Activated T-helper 1 cell treated with anti-CD3 and anti-CD28 coated beads, Interleukin-12 subunit alpha, Interleukin-12 subunit beta, Interleukin-2, Interleukin-4 antibody, amounts not matched to agents 30 ng/mL and 10 ng/mL and 1 ng/mL, durations not matched to agents 14 hours and 24 hours and 36 hours (primary cell): Measurements from ENCODE around the gene ATP6V1G1. TPM values are rescaled to one million over a fixed set of nuclear protein-coding genes. Genes with fewer than 3 reads are reported as not detected.
"Not testable (repeated sequence)": the region's sequence is repeated elsewhere in the genome, so short reads cannot be mapped to it uniquely, and the experiment has no call there.

Experiments
- DNase-seq: peaks from one replicate; pipeline ENCODE4 v3.0.0; 2021; ENCODE audit warnings: low spot score
- H3K27ac Mint-ChIP-seq: one replicate; pipeline ENCODE4 v1.8.0; 2021; ENCODE audit warnings: mild to moderate bottlenecking, mixed read lengths
- H3K27me3 Mint-ChIP-seq: one replicate; pipeline ENCODE4 v1.8.0; 2022; ENCODE audit warnings: mild to moderate bottlenecking, moderate library complexity, mixed read lengths; ENCODE audit not compliant: insufficient read depth
- H3K36me3 Mint-ChIP-seq: one replicate; pipeline ENCODE4 v1.8.0; 2021; ENCODE audit warnings: low read depth, mixed read lengths
- H3K4me1 Mint-ChIP-seq: one replicate; pipeline ENCODE4 v1.8.0; 2021; ENCODE audit warnings: low read depth, mixed read lengths
- H3K4me3 Mint-ChIP-seq: one replicate; pipeline ENCODE4 v1.8.0; 2021; ENCODE audit warnings: mild to moderate bottlenecking, moderate library complexity, mixed read lengths
- H3K9me3 Mint-ChIP-seq: one replicate; pipeline ENCODE4 v1.8.0; 2021; ENCODE audit warnings: mixed read lengths
- intact Hi-C: fragments of 100-400 bp; cut with micrococcal nuclease; formaldehyde crosslinking; loops from one replicate; pipeline ENCODE4 v1.15.1; 2024
- total RNA-seq: library from RNA; stranded (reverse); gene quantifications from 2 replicates; pipeline ENCODE4 v1.2.3, GENCODE V29; 2022

The ATP6V1G1 gene
- total RNA-seq, 1 donor from 2014 or later: 57.2 TPM

- Mint-ChIP-seq H3K4me3 (peak overlapping the region; percentile 97), H3K27ac (peak overlapping the region; percentile 97), H3K36me3 (peaks cover 24% of the 10 kb centered on the region), H3K27me3 (peaks cover 6% of the 10 kb centered on the region), H3K4me1 (peaks cover 57% of the 10 kb centered on the region), H3K9me3 (no peaks in the 10 kb centered on the region)
- no peak for DNase-seq
- intact Hi-C loops: loop anchor here (5.0 kb wide), 3 partner anchors 108 to 1367 kb away; partner anchors contain the start of genes FKBP15 and SLC31A1
Measured at GRCh38 chr9:114588651-114589526, 1.3 kb downstream of the ATP6V1G1 start.

DNA sequence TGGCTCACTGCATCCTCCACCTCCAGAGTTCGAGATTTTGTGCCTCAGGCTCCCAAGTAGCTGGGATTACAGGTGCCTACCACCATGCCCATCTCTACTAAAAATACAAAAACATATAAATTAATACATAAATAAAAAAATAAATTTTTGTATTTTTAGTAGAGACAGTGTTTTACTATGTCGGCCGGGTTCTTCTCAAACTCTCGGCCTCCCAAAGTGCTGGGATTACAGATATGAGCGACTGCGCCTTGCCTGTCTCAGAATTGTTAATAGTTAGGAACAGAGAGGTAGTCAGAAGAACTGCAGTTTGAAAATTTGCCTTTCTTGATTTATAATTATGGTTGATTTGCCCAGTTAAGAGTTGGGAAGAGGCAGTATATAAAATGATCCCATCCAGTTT is 2.8 kb downstream of the ATP6V1G1 start:
- Mint-ChIP-seq H3K4me1 (peaks cover 59% of the 10 kb centered on the region), H3K27ac (peak overlapping the region; percentile 45), H3K9me3 (no peaks in the 10 kb centered on the region), H3K27me3 (peaks cover 6% of the 10 kb centered on the region), H3K36me3 (peaks cover 33% of the 10 kb centered on the region), H3K4me3 (no peak overlapping the region)
- intact Hi-C loops: no loop called here
- DNase-seq: no peak

- H3K27ac Mint-ChIP-seq: peak overlapping the region; percentile 85
- peak overlapping the region; percentile 76 for H3K4me3 Mint-ChIP-seq
- H3K36me3 Mint-ChIP-seq: peaks cover 38% of the 10 kb centered on the region
- intact Hi-C loops: no loop called here
- H3K27me3 Mint-ChIP-seq: no peaks in the 10 kb centered on the region
- H3K9me3 Mint-ChIP-seq: no peaks in the 10 kb centered on the region
- peaks cover 67% of the 10 kb centered on the region for H3K4me1 Mint-ChIP-seq
- DNase-seq: no peak
Measured at GRCh38 chr9:114591291-114591787, 3.8 kb downstream of the ATP6V1G1 start.

DNA sequence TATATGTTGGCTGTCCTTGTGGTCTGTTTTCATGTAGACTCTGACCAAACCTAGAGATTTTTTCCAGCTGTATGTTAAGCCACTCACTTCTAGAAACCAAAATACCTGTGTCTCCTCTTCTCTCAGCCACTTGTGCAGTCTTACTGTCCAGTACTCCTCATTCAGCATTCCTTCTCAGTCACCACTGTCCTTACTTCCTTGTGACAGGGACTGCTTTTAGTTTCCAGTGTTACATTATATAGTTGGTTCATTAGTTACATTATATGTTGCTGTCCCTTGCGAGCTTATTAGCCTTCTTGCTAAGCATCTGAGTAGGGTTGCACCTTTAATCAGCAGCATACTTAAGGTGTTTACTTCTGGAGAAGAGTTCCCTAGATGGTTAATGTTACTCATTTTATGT is 4.3 kb downstream of the ATP6V1G1 start:
- no peak for DNase-seq
- intact Hi-C loops: loop anchor here (1.0 kb wide), 3 partner anchors 19 to 105 kb away; partner anchors contain the start of gene TMEM268
- Mint-ChIP-seq H3K4me3 (peak overlapping the region; percentile 76), H3K27ac (peak overlapping the region; percentile 85), H3K27me3 (no peaks in the 10 kb centered on the region), H3K36me3 (peaks cover 42% of the 10 kb centered on the region), H3K9me3 (no peaks in the 10 kb centered on the region), H3K4me1 (peaks cover 71% of the 10 kb centered on the region)

DNA sequence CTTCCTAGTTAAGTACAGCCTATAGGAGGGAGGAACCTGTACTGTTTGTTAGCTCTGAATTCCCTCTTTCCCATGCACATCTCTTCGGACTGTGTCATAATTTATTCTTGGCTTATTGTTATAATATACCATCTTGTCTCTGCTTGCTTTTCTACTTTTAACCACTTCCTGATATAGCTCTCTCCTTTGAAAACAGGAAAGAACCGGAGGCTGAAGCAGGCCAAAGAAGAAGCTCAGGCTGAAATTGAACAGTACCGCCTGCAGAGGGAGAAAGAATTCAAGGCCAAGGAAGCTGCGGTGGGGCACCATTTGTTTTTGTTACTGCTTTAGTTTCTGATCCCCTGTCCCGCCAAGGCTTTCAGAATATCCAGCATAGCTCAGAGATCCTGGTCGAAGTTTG is 4.8 kb downstream of the ATP6V1G1 start:
- peak overlapping the region; percentile 76 for H3K4me3 Mint-ChIP-seq
- H3K4me1 Mint-ChIP-seq: peaks cover 66% of the 10 kb centered on the region
- peak overlapping the region; percentile 85 for H3K27ac Mint-ChIP-seq
- intact Hi-C loops: loop anchor here (1.0 kb wide), 3 partner anchors 19 to 105 kb away; partner anchors contain the start of gene TMEM268
- peak; percentile 58 for DNase-seq
- no peaks in the 10 kb centered on the region for H3K27me3 Mint-ChIP-seq
- no peaks in the 10 kb centered on the region for H3K9me3 Mint-ChIP-seq
- peaks cover 46% of the 10 kb centered on the region for H3K36me3 Mint-ChIP-seq

DNA sequence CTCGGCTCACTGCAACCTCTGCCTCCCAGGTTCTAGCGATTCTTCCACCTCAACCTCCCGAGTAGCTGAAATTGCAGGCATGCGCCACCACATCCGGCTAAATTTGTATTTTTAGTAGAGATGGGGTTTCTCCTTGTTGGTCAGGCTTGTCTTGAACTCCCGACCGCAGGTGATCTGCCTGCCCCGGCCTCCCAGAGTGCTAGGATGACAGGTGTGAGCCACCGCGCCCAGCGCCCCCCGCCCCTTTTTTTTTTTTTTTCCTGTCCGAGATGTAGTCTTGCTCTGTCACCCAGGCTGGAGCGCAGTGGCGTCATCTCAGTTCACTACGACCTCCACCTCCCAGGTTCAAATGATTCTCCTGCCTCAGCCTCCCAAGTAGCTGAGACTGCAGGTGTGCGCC is 6.6 kb downstream of the ATP6V1G1 start:
- H3K27ac Mint-ChIP-seq: no peak overlapping the region
- peaks cover 52% of the 10 kb centered on the region for H3K36me3 Mint-ChIP-seq
- no peak for DNase-seq
- H3K4me3 Mint-ChIP-seq: no peak overlapping the region
- no peaks in the 10 kb centered on the region for H3K9me3 Mint-ChIP-seq
- H3K27me3 Mint-ChIP-seq: no peaks in the 10 kb centered on the region
- intact Hi-C loops: no loop called here
- H3K4me1 Mint-ChIP-seq: peaks cover 50% of the 10 kb centered on the region

GRCh38 chr9:114600502-114601248 is 13.1 kb downstream of the ATP6V1G1 start:
- peaks cover 59% of the 10 kb centered on the region for H3K36me3 Mint-ChIP-seq

GRCh38 chr9:114601787-114602186 is 14.2 kb downstream of the ATP6V1G1 start:
- H3K27ac Mint-ChIP-seq, DNase-seq, H3K4me1 Mint-ChIP-seq, intact Hi-C loops, H3K27me3 Mint-ChIP-seq, H3K4me3 Mint-ChIP-seq: not testable (repeated sequence)
- H3K36me3 Mint-ChIP-seq: peaks cover 52% of the 10 kb centered on the region
- H3K9me3 Mint-ChIP-seq: peaks cover 13% of the 10 kb centered on the region

More at GRCh38 chr9:114600502-114601248, 13.1 kb downstream of the ATP6V1G1 start:
- DNase-seq, H3K27ac Mint-ChIP-seq, intact Hi-C loops, H3K4me3 Mint-ChIP-seq, H3K4me1 Mint-ChIP-seq, H3K27me3 Mint-ChIP-seq: not testable (repeated sequence)
- H3K9me3 Mint-ChIP-seq: peaks cover 13% of the 10 kb centered on the region

DNA sequence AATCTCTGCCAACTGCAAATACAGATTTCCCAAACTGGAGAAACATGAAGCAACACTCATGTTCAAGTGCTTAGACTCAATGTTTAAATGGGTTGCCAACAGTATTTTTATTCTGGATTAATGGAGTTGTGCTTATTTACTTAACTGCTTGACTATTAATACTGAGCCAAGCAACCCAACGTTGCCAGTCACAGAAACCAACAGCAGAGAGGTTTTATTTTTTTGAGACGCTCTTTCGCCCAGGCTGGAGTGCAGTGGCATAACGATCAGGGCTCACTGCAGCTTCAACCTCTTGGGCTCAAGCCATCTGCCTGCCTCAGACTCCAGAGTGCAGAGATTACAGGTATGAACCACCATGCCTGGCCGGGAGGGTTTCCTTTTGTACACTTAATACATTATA is 15.1 kb downstream of the ATP6V1G1 start:
- Mint-ChIP-seq H3K4me1 (no peaks in the 10 kb centered on the region), H3K9me3 (peaks cover 13% of the 10 kb centered on the region), H3K27ac (no peak overlapping the region), H3K36me3 (peaks cover 46% of the 10 kb centered on the region), H3K27me3 (no peaks in the 10 kb centered on the region), H3K4me3 (no peak overlapping the region)
- DNase-seq: no peak
- intact Hi-C loops: no loop called here

DNA sequence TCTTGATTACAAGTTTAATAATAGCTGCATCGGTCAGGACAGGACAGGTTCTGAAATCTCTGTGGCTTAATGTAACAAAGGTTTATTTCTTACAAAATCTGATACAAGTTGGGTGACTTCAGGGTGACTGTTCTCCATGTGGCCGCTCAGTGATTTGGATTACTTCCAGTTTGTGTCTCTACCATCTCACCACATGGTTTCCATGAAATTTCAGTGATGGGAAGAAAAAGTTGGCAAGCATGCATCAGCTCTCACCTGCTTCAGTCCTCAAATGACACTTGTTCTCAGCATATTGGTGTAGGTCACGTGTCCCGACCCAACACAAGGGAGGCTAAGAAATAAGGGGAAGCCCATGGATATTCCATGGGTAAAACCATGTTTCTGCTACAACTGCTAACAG is 15.7 kb downstream of the ATP6V1G1 start:
- no peak overlapping the region for H3K4me3 Mint-ChIP-seq
- H3K36me3 Mint-ChIP-seq: peaks cover 43% of the 10 kb centered on the region
- intact Hi-C loops: no loop called here
- no peak overlapping the region for H3K27ac Mint-ChIP-seq
- DNase-seq: no peak
- H3K9me3 Mint-ChIP-seq: peaks cover 13% of the 10 kb centered on the region
- no peaks in the 10 kb centered on the region for H3K27me3 Mint-ChIP-seq
- H3K4me1 Mint-ChIP-seq: no peaks in the 10 kb centered on the region

DNA sequence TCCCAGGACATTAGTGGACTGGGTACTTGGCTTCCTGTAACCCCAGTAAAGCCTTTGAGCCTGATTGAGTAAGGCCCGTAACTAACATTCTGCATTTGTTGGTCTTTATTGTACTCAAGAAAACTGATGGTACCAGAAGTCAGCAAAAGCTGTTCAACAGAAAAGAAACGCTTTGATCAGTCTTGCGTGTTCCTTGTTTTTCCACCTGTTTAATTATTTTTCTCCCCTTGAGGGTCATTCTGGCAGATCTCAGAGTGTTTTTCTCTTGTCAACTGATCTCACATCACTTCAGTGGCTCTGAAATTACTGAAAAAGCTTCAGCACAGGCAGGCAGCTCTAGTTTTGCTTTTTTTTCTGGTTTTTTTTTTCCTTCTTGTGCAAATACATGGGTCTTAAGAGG is 17.4 kb downstream of the ATP6V1G1 start:
- H3K36me3 Mint-ChIP-seq: peaks cover 26% of the 10 kb centered on the region
- H3K27ac Mint-ChIP-seq: no peak overlapping the region
- H3K27me3 Mint-ChIP-seq: peaks cover 2% of the 10 kb centered on the region
- intact Hi-C loops: no loop called here
- peaks cover 6% of the 10 kb centered on the region for H3K4me1 Mint-ChIP-seq
- DNase-seq: no peak
- H3K4me3 Mint-ChIP-seq: no peak overlapping the region
- H3K9me3 Mint-ChIP-seq: peaks cover 13% of the 10 kb centered on the region

GRCh38 chr9:114606068-114606467 is 18.5 kb downstream of the ATP6V1G1 start:
- peaks cover 13% of the 10 kb centered on the region for H3K4me1 Mint-ChIP-seq
- peaks cover 13% of the 10 kb centered on the region for H3K9me3 Mint-ChIP-seq
- H3K27me3 Mint-ChIP-seq: peaks cover 2% of the 10 kb centered on the region
- peaks cover 15% of the 10 kb centered on the region for H3K36me3 Mint-ChIP-seq
- no peak overlapping the region for H3K27ac Mint-ChIP-seq
- DNase-seq: no peak
- intact Hi-C loops: no loop called here
- no peak overlapping the region for H3K4me3 Mint-ChIP-seq
